Breast epithelium (tissue), 4 donors: ENCODE data around the gene PHACTR2. TPM values are rescaled to one million over a fixed set of nuclear protein-coding genes. Genes with fewer than 3 reads are reported as not detected.

Source experiments
- DNase-seq, 2 donors: peaks; one replicate each; pipeline ENCODE4 v3.0.0-alpha.2; 2019; ENCODE audit warnings: low spot score in 2 of 2
- H3K27ac ChIP-seq, 2 donors: fragments of 200-600 bp; sonication (generic) in 1 of 2; one replicate each; pipeline ENCODE4 v1.5.1; 2016 to 2019; ENCODE audit warnings: mild to moderate bottlenecking in 1 of 2
- H3K27me3 ChIP-seq, 2 donors: fragments of 200-600 bp; sonication (generic) in 1 of 2; one replicate each; pipeline versions ENCODE4 v1.5.1 to v1.6.0; 2017 to 2019; ENCODE audit warnings: control low read depth in 1 of 2, mild to moderate bottlenecking in 1 of 2
- H3K36me3 ChIP-seq: fragments of 200-600 bp; one replicate; pipeline ENCODE4 v1.5.1; 2019
- H3K4me1 ChIP-seq, 2 donors: fragments of 200-600 bp; sonication (generic); one replicate each; pipeline ENCODE4 v1.5.1; 2016 to 2019; ENCODE audit warnings: control low read depth in 1 of 2
- H3K4me3 ChIP-seq, 3 donors: fragments of 200-600 bp; sonication (generic); 1 replicate in 2 of 3; 2 replicates in 1 of 3; pipeline ENCODE4 v1.5.1; 2016 to 2019; ENCODE audit warnings: mild to moderate bottlenecking in 3 of 3, moderate library complexity in 2 of 3
- H3K9me3 ChIP-seq, 2 donors: fragments of 200-600 bp; sonication (generic) in 1 of 2; one replicate each; pipeline ENCODE4 v1.5.1; 2016 to 2019; ENCODE audit warnings: control low read depth in 1 of 2
- CTCF ChIP-seq, 3 donors: fragments of 450-650 bp; IDR thresholded peaks; one replicate each; pipeline ENCODE4 v1.5.1; 2016 to 2017; ENCODE audit warnings: antibody characterized with exemption in 3 of 3, mild to moderate bottlenecking in 3 of 3, moderate library complexity in 3 of 3
- POLR2A ChIP-seq: fragments of 450-650 bp; IDR thresholded peaks from one replicate; pipeline ENCODE4 v1.6.1; 2016; ENCODE audit warnings: antibody characterized with exemption, mild to moderate bottlenecking, moderate library complexity
- POLR2AphosphoS5 ChIP-seq, 3 donors: sonication (generic); formaldehyde crosslinking; IDR thresholded peaks; one replicate each; pipeline ENCODE4 v1.6.1; 2017; ENCODE audit warnings: antibody characterized with exemption in 3 of 3
- intact Hi-C: fragments of 100-400 bp; cut with DNase I; formaldehyde crosslinking; loops from one replicate; pipeline ENCODE4 v1.15.1; 2023; ENCODE audit warnings: low total_unique reads
- total RNA-seq, 3 donors: library from RNA; depleted of rRNA; stranded (reverse); fragments of >200 nt; gene quantifications; one replicate each; pipeline ENCODE4 v1.1.0, GENCODE V29; 2016

PHACTR2 gene
- total RNA-seq, 3 donors from 2014 or later = 27.5 to 53.3 (median 52.4) TPM

- Histone ChIP-seq H3K27ac (no peak overlapping the region), H3K27me3 (no peaks in the 10 kb centered on the region), H3K36me3 (no peaks in the 10 kb centered on the region), H3K9me3 (no peaks in the 10 kb centered on the region), H3K4me3 (no peak overlapping the region), H3K4me1 (no peaks in the 10 kb centered on the region)
- no peak for DNase-seq
- no peak for TF ChIP-seq POLR2A
- no peak for TF ChIP-seq POLR2AphosphoS5 (IDR thresholded peaks at IDR 0.05)
- TF ChIP-seq CTCF (IDR thresholded peaks at IDR 0.05) = no peak
- intact Hi-C loops = no loop called here
Measured at GRCh38 chr6:143806282-143807102, 128.7 kb downstream of the PHACTR2 start.

- no peak overlapping the region for H3K4me3 ChIP-seq
- H3K27me3 ChIP-seq = no peaks in the 10 kb centered on the region
- no peak overlapping the region for H3K27ac ChIP-seq
- no peaks in the 10 kb centered on the region for H3K4me1 ChIP-seq
- intact Hi-C loops = no loop called here
- TF ChIP-seq CTCF (IDR thresholded peaks at IDR 0.05) = no peak
- TF ChIP-seq POLR2A = no peak
- TF ChIP-seq POLR2AphosphoS5 (IDR thresholded peaks at IDR 0.05) = no peak
- H3K36me3 ChIP-seq = no peaks in the 10 kb centered on the region
- no peaks in the 10 kb centered on the region for H3K9me3 ChIP-seq
- no peak for DNase-seq
Measured at GRCh38 chr6:143807103-143807772, 129.5 kb downstream of the PHACTR2 start.

- DNase-seq = no peak
- H3K27me3 ChIP-seq = no peaks in the 10 kb centered on the region
- H3K4me3 ChIP-seq = no peak overlapping the region
- H3K36me3 ChIP-seq = no peaks in the 10 kb centered on the region
- intact Hi-C loops = no loop called here
- H3K9me3 ChIP-seq = no peaks in the 10 kb centered on the region
- H3K27ac ChIP-seq = no peak overlapping the region
- TF ChIP-seq POLR2AphosphoS5 (IDR thresholded peaks at IDR 0.05) = no peak
- no peak for TF ChIP-seq POLR2A
- TF ChIP-seq CTCF (IDR thresholded peaks at IDR 0.05) = no peak
- no peaks in the 10 kb centered on the region for H3K4me1 ChIP-seq
Measured at GRCh38 chr6:143810745-143811144, 133.0 kb downstream of the PHACTR2 start.

- intact Hi-C loops = no loop called here
- Histone ChIP-seq H3K27me3 (no peaks in the 10 kb centered on the region), H3K27ac (no peak overlapping the region)
Measured at GRCh38 chr6:143811501-143812157, 133.9 kb downstream of the PHACTR2 start.

More at GRCh38 chr6:143811501-143812157, 133.9 kb downstream of the PHACTR2 start:
- DNase-seq = no peak
- TF ChIP-seq POLR2A (no peak), CTCF (IDR thresholded peaks at IDR 0.05) (no peak), POLR2AphosphoS5 (IDR thresholded peaks at IDR 0.05) (no peak)
- Histone ChIP-seq H3K4me1 (no peaks in the 10 kb centered on the region), H3K36me3 (no peaks in the 10 kb centered on the region), H3K4me3 (no peak overlapping the region), H3K9me3 (no peaks in the 10 kb centered on the region)
